HepG2 (cell line): Measurements from ENCODE around the gene ZFPM1. TPM values are rescaled to one million over a fixed set of nuclear protein-coding genes. Genes with fewer than 3 reads are reported as not detected.

Experiments
- FOXK2 ChIP-seq: fragments of 450-650 bp; IDR thresholded peaks from 2 replicates; pipeline ENCODE4 v1.6.1; 2016
- GTF3A ChIP-seq: sonication (generic); formaldehyde crosslinking; conservative IDR thresholded peaks from 2 replicates; pipeline ENCODE4 v1.4.0; 2020; ENCODE audit warnings: mild to moderate bottlenecking, missing genetic modification reagents
- KLF9 ChIP-seq: IDR thresholded peaks from 2 replicates; pipeline ENCODE4 v1.6.1; 2016; ENCODE audit warnings: low read depth
- RORA ChIP-seq: sonication (generic); formaldehyde crosslinking; IDR thresholded peaks from 2 replicates; pipeline ENCODE4 v1.5.0; 2020; ENCODE audit warnings: mild to moderate bottlenecking, missing genetic modification reagents, moderate library complexity
- WIZ ChIP-seq: sonication (generic); formaldehyde crosslinking; IDR thresholded peaks from 2 replicates; pipeline ENCODE4 v1.5.1; 2020; ENCODE audit warnings: mild to moderate bottlenecking, missing genetic modification reagents
- ZNF24 ChIP-seq: fragments of 450-650 bp; IDR thresholded peaks from 2 replicates; pipeline ENCODE4 v1.6.1; 2017; ENCODE audit warnings: antibody characterized with exemption, mild to moderate bottlenecking
- ZNF329 ChIP-seq: sonication (generic); formaldehyde crosslinking; IDR thresholded peaks from 2 replicates; pipeline ENCODE4 v1.9.0; 2021; ENCODE audit warnings: low read depth, mild to moderate bottlenecking, missing genetic modification reagents
- ZNF713 ChIP-seq: sonication (generic); formaldehyde crosslinking; IDR thresholded peaks from 2 replicates; pipeline ENCODE4 v1.4.0; 2020; ENCODE audit warnings: mild to moderate bottlenecking, missing genetic modification reagents
- ZSCAN9 ChIP-seq: IDR thresholded peaks from 2 replicates; pipeline ENCODE4 v1.6.1; 2016; ENCODE audit warnings: borderline replicate concordance
- polyA plus RNA-seq, 8 experiments: library from polyadenylated mRNA; depleted of rRNA in 3 of 8; stranded (reverse) in 7 of 8; unstranded in 1 of 8; fragments of >200 nt; fragmentation: Illumina TruSeq in 4 of 8; extraction: Trizol in 4 of 8; gene quantifications; 2 replicates each; pipeline versions ENCODE4 v1.2.1 to v1.2.3, GENCODE V29; 2011 to 2016; ENCODE audit warnings: low read depth in 4 of 8, missing spikeins in 1 of 8, mixed read lengths in 1 of 8; ENCODE audit not compliant: insufficient read depth in 1 of 8
- total RNA-seq, 5 experiments: library from RNA; depleted of rRNA; stranded (reverse); fragments of >200 nt; fragmentation: Illumina TruSeq; extraction: Trizol; gene quantifications; 2 replicates each; pipeline ENCODE4 v1.2.3, GENCODE V29; 2016; ENCODE audit warnings: low read depth in 1 of 5
- TF ChIP-seq, protein P1 (sequence below): sonication (generic); formaldehyde crosslinking; IDR thresholded peaks from 2 replicates; pipeline ENCODE4 v1.4.0; 2020; ENCODE audit warnings: missing genetic modification reagents
- TF ChIP-seq, protein P2 (sequence below): sonication (generic); formaldehyde crosslinking; IDR thresholded peaks from 2 replicates; pipeline ENCODE4 v1.5.0; 2020; ENCODE audit warnings: mild to moderate bottlenecking, missing genetic modification reagents, borderline replicate concordance
- TF ChIP-seq, protein P3 (sequence below): sonication (generic); formaldehyde crosslinking; IDR thresholded peaks from 2 replicates; pipeline ENCODE4 v1.8.1; 2023; ENCODE audit warnings: mild to moderate bottlenecking, missing genetic modification reagents
- TF ChIP-seq, protein P4 (sequence below): IDR thresholded peaks from 2 replicates; pipeline ENCODE4 v1.6.1; 2016; ENCODE audit warnings: mild to moderate bottlenecking, missing biosample characterization, missing genetic modification reagents
- TF ChIP-seq, protein P5 (sequence below): IDR thresholded peaks from 2 replicates; pipeline ENCODE4 v1.6.1; 2016; ENCODE audit warnings: missing compliant biosample characterization, missing genetic modification reagents, borderline replicate concordance

Gene ZFPM1
- total and polyA plus RNA-seq, 2 of the 13 experiments (the other 11 are each of a cell fraction or from before 2014, with no cell fraction given), result 1.3 to 3.8 TPM

DNA sequence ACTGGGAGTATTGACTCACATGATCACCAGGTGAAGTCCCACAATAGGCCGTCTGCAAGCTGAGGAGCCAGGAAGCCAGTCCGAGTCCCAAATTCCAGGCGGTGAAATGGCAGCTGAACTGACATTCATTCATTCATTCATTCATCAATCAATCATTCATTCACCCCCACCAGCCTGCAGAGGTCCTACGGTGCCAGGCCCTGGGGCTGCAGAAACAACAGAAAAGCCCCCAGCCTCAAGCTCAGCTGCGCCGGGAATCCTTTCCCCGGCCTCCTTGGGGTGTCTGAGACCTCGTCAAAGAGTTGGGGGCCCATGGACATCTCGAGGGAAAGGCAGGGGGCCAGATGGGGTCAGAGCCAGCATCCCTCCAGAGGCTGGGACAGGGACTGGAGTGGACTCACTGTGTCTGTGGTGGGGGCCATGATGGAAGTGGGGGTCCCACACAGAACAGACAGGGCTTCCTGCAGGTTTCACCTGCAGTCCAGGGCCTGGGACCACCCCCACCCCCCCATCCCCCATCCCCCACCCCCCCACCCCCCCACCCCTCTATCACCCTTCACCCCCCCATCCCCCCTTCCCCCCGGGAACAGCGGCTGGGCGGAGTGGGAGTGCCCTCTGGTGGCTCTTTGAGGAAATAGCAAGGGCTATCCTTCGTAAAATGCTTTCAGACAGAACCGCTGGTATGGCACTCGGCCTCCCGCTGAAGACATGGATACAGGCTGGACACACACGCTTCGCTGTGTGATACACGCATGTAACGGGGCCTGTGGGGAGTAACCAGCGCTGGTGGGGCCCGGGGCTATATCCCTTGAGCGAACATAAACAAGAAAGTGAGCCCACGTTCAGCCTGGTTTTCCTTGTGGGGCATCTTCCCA is 108.6 kb downstream of the ZFPM1 start (continued):
- TF ChIP-seq, protein P1, sequence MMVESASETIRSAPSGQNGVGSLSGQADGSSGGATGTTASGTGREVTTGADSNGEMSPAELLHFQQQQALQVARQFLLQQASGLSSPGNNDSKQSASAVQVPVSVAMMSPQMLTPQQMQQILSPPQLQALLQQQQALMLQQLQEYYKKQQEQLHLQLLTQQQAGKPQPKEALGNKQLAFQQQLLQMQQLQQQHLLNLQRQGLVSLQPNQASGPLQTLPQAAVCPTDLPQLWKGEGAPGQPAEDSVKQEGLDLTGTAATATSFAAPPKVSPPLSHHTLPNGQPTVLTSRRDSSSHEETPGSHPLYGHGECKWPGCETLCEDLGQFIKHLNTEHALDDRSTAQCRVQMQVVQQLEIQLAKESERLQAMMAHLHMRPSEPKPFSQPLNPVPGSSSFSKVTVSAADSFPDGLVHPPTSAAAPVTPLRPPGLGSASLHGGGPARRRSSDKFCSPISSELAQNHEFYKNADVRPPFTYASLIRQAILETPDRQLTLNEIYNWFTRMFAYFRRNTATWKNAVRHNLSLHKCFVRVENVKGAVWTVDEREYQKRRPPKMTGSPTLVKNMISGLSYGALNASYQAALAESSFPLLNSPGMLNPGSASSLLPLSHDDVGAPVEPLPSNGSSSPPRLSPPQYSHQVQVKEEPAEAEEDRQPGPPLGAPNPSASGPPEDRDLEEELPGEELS (CRISPR knock-in tag), result no peak
- TF ChIP-seq ZSCAN9, result no peak
- TF ChIP-seq GTF3A (CRISPR knock-in tag), result no peak
- TF ChIP-seq, protein P2, sequence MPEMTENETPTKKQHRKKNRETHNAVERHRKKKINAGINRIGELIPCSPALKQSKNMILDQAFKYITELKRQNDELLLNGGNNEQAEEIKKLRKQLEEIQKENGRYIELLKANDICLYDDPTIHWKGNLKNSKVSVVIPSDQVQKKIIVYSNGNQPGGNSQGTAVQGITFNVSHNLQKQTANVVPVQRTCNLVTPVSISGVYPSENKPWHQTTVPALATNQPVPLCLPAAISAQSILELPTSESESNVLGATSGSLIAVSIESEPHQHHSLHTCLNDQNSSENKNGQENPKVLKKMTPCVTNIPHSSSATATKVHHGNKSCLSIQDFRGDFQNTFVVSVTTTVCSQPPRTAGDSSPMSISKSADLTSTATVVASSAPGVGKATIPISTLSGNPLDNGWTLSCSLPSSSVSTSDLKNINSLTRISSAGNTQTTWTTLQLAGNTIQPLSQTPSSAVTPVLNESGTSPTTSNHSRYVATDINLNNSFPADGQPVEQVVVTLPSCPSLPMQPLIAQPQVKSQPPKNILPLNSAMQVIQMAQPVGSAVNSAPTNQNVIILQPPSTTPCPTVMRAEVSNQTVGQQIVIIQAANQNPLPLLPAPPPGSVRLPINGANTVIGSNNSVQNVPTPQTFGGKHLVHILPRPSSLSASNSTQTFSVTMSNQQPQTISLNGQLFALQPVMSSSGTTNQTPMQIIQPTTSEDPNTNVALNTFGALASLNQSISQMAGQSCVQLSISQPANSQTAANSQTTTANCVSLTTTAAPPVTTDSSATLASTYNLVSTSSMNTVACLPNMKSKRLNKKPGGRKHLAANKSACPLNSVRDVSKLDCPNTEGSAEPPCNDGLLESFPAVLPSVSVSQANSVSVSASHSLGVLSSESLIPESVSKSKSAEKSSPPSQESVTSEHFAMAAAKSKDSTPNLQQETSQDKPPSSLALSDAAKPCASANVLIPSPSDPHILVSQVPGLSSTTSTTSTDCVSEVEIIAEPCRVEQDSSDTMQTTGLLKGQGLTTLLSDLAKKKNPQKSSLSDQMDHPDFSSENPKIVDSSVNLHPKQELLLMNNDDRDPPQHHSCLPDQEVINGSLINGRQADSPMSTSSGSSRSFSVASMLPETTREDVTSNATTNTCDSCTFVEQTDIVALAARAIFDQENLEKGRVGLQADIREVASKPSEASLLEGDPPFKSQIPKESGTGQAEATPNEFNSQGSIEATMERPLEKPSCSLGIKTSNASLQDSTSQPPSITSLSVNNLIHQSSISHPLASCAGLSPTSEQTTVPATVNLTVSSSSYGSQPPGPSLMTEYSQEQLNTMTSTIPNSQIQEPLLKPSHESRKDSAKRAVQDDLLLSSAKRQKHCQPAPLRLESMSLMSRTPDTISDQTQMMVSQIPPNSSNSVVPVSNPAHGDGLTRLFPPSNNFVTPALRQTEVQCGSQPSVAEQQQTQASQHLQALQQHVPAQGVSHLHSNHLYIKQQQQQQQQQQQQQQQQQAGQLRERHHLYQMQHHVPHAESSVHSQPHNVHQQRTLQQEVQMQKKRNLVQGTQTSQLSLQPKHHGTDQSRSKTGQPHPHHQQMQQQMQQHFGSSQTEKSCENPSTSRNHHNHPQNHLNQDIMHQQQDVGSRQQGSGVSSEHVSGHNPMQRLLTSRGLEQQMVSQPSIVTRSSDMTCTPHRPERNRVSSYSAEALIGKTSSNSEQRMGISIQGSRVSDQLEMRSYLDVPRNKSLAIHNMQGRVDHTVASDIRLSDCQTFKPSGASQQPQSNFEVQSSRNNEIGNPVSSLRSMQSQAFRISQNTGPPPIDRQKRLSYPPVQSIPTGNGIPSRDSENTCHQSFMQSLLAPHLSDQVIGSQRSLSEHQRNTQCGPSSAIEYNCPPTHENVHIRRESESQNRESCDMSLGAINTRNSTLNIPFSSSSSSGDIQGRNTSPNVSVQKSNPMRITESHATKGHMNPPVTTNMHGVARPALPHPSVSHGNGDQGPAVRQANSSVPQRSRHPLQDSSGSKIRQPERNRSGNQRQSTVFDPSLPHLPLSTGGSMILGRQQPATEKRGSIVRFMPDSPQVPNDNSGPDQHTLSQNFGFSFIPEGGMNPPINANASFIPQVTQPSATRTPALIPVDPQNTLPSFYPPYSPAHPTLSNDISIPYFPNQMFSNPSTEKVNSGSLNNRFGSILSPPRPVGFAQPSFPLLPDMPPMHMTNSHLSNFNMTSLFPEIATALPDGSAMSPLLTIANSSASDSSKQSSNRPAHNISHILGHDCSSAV, result no peak
- TF ChIP-seq, protein P3, sequence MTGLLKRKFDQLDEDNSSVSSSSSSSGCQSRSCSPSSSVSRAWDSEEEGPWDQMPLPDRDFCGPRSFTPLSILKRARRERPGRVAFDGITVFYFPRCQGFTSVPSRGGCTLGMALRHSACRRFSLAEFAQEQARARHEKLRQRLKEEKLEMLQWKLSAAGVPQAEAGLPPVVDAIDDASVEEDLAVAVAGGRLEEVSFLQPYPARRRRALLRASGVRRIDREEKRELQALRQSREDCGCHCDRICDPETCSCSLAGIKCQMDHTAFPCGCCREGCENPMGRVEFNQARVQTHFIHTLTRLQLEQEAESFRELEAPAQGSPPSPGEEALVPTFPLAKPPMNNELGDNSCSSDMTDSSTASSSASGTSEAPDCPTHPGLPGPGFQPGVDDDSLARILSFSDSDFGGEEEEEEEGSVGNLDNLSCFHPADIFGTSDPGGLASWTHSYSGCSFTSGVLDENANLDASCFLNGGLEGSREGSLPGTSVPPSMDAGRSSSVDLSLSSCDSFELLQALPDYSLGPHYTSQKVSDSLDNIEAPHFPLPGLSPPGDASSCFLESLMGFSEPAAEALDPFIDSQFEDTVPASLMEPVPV, result no peak
- TF ChIP-seq, protein P4, sequence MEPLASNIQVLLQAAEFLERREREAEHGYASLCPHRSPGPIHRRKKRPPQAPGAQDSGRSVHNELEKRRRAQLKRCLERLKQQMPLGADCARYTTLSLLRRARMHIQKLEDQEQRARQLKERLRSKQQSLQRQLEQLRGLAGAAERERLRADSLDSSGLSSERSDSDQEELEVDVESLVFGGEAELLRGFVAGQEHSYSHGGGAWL (CRISPR knock-in tag), result no peak
- TF ChIP-seq KLF9 (CRISPR knock-in tag), result no peak
- 0 out of 2 replicates have a peak, but pooled peaks have one; percentile 30 for TF ChIP-seq ZNF24
- TF ChIP-seq, protein P5, sequence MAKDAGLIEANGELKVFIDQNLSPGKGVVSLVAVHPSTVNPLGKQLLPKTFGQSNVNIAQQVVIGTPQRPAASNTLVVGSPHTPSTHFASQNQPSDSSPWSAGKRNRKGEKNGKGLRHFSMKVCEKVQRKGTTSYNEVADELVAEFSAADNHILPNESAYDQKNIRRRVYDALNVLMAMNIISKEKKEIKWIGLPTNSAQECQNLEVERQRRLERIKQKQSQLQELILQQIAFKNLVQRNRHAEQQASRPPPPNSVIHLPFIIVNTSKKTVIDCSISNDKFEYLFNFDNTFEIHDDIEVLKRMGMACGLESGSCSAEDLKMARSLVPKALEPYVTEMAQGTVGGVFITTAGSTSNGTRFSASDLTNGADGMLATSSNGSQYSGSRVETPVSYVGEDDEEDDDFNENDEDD, result no peak
- no peak for TF ChIP-seq FOXK2
- TF ChIP-seq RORA, result no peak
- TF ChIP-seq WIZ, result no peak
- TF ChIP-seq ZNF329 (CRISPR knock-in tag), result no peak
- no peak for TF ChIP-seq ZNF713 (CRISPR knock-in tag)
